ENCODE data around the gene FBRS. TPM values are rescaled to one million over a fixed set of nuclear protein-coding genes. Genes with fewer than 3 reads are reported as not detected.

FBRS gene
- total and polyA plus RNA-seq, 2 of the 8 experiments (the other 6 are each of a cell fraction or from before 2014, with no cell fraction given): 2.4 to 13.9 TPM

GRCh38 chr16:30652005-30652296 lies 6.3 kb upstream of the FBRS start:
- Histone ChIP-seq H3K23me2 (ENCODE audit: low read depth, low read length) (peaks cover 2% of the 10 kb centered on the region; the same call in 1 of the 2 replicates), H3K4ac (replicated peaks; ENCODE audit: insufficient read length, low read depth, low read length) (no peak overlapping the region), H3K23ac (ENCODE audit: insufficient read length) (no peak overlapping the region), H3K56ac (replicated peaks; ENCODE audit: insufficient read length, low read depth, low read length) (no peak overlapping the region), H2BK5ac (ENCODE audit: low read depth, low read length) (no peak overlapping the region), H3K9ac (replicated peaks in 1 of 4; ENCODE audit: extremely low read depth in 1 of 4, low read depth in 3 of 4, low read length in 3 of 4) (peak overlapping the region in 1 of 4 experiments; percentile 45; a peak in 2 of 7 replicates), H3K36me3 (ENCODE audit: control insufficient read depth in 2 of 4, insufficient read depth in 4 of 4, low read length in 3 of 4) (no peaks in the 10 kb centered on the region; a peak in 1 of 8 replicates), H3K27ac (ENCODE audit: low read depth, low read length) (no peak overlapping the region), H2BK120ac (replicated peaks; ENCODE audit: low read depth, low read length) (no peak overlapping the region), H3K18ac (ENCODE audit: extremely low read depth, low read length) (no peak overlapping the region), H4K91ac (replicated peaks; ENCODE audit: insufficient read length, low read length) (no peak overlapping the region), H3K27me3 (replicated peaks in 1 of 4; ENCODE audit: control insufficient read depth in 3 of 4, extremely low read depth in 1 of 4, insufficient read depth in 3 of 4, low read length in 3 of 4) (peaks cover 0 to 15% (median 11%) of the 10 kb centered on the region in 4 experiments; a peak in 6 of 7 replicates), H4K5ac (ENCODE audit: insufficient read length, low read depth, low read length) (no peak overlapping the region), H2AFZ (ENCODE audit: low read length) (no peak overlapping the region), H4K8ac (ENCODE audit: extremely low read depth, insufficient read depth, low read length) (no peak overlapping the region), H3K79me1 (ENCODE audit: low read depth, low read length) (0 out of 2 replicates have a peak, but pooled peaks cover 2% of the 10 kb centered on the region), H2BK15ac (ENCODE audit: low read length) (no peak overlapping the region), H3K4me2 (ENCODE audit: insufficient read depth in 1 of 2, low read depth in 2 of 2, low read length in 2 of 2) (peak overlapping the region; percentile 56 to 80), H3K9me3 (ENCODE audit: insufficient read depth in 2 of 2, low read depth in 1 of 2, low read length in 1 of 2) (no peaks in the 10 kb centered on the region), H4K20me1 (replicated peaks in 1 of 2; ENCODE audit: control insufficient read depth in 1 of 2, insufficient read depth in 2 of 2, low read length in 2 of 2) (peaks cover 0 to 5% of the 10 kb centered on the region in 2 experiments), H2BK12ac (ENCODE audit: low read depth, low read length) (no peak overlapping the region), H3K79me2 (ENCODE audit: control insufficient read depth in 1 of 2, insufficient read depth in 2 of 2, low read length in 2 of 2) (no peaks in the 10 kb centered on the region), H2AK5ac (ENCODE audit: low read depth, low read length) (no peak overlapping the region), H2BK20ac (ENCODE audit: low read length) (no peak overlapping the region), H3K4me1 (replicated peaks in 1 of 4; ENCODE audit: control insufficient read depth in 3 of 4, insufficient read depth in 4 of 4, low read length in 3 of 4) (peaks cover 0 to 7% (median 0%) of the 10 kb centered on the region in 4 experiments; a peak in 3 of 7 replicates), H3K4me3 (ENCODE audit: extremely low read depth in 1 of 4, insufficient read depth in 2 of 4, low read depth in 3 of 4, low read length in 4 of 4) (peak overlapping the region; percentile 34 to 78 (median 50)), H3K14ac (ENCODE audit: insufficient read length) (no peak overlapping the region)
- FAIRE-seq: no peak
- ChIA-PET POLR2A (ENCODE audit: partially characterized antibody) (interaction anchor here (2.1 kb wide), 1 partner anchor 16 kb away, joined by 7 read pairs; no protein-coding TSS in a partner anchor), CTCF (ENCODE audit: partially characterized antibody) (interaction anchor here (0.6 to 8.2 kb wide), 4 partner anchors 15 to 43 kb away, joined by 3 to 48 read pairs (median 3); no protein-coding TSS in a partner anchor)
- DNase-seq (ENCODE audit: low read depth in 1 of 2, low spot score in 2 of 2): no peak
- 46% methylated on average over 2 of the region's 2 CpGs; no CpG with 5 or more reads in 1 of the 2 experiments for WGBS, 2 experiments (ENCODE audit: extremely low coverage in 1 of 2, insufficient coverage in 1 of 2, insufficient read length in 1 of 2, insufficient replicate concordance in 2 of 2, low coverage in 1 of 2, low lambda C conversion rate in 2 of 2, missing lambda C conversion rate in 1 of 2)
- TF ChIP-seq CBX5 (IDR thresholded peaks at IDR 0.05; ENCODE audit: low read depth, low read length): no peak
- no peak for TF ChIP-seq TAF1 (IDR thresholded peaks at IDR 0.05; ENCODE audit: low read depth, low read length)
- TF ChIP-seq FOSL1 (IDR thresholded peaks at IDR 0.05; ENCODE audit: insufficient read depth, low read depth, low read length): no peak
- no peak for TF ChIP-seq POU5F1 (IDR thresholded peaks at IDR 0.05; ENCODE audit: low read depth, low read length)
- no peak for TF ChIP-seq ASH2L (IDR thresholded peaks at IDR 0.05; ENCODE audit: low read length)
- no peak for TF ChIP-seq SUZ12 (IDR thresholded peaks at IDR 0.05; ENCODE audit: low read length)
- no peak for TF ChIP-seq RBBP5 (IDR thresholded peaks at IDR 0.05; ENCODE audit: borderline replicate concordance, low read depth, low read length)
- no peak for TF ChIP-seq RNF2 (IDR thresholded peaks at IDR 0.05; ENCODE audit: borderline replicate concordance, low read depth, low read length, missing control alignments, poor library complexity, severe bottlenecking)
- no peak for TF ChIP-seq PHF8 (conservative IDR thresholded peaks at IDR 0.05; ENCODE audit: low read depth, low read length)
- no peak for TF ChIP-seq TAF7 (optimal IDR thresholded peaks at IDR 0.05; ENCODE audit: borderline replicate concordance, low read depth, low read length)
- no peak for TF ChIP-seq TCF12 (IDR thresholded peaks at IDR 0.05; ENCODE audit: low read depth, low read length)
- TF ChIP-seq HDAC2 (IDR thresholded peaks at IDR 0.05; ENCODE audit: borderline replicate concordance in 1 of 2, low read depth in 2 of 2, low read length in 2 of 2): no peak
- no peak for TF ChIP-seq SIN3A (conservative IDR thresholded peaks at IDR 0.05 in 1 of 2, IDR thresholded peaks at IDR 0.05 in 1 of 2; ENCODE audit: low read depth in 1 of 2, low read length in 2 of 2)
